BE2C (cell line): ENCODE data around the gene ADISSP.

ENCODE experiments used
- DNase-seq: peaks from one replicate; pipeline ENCODE4 v3.0.0-alpha.2; 2020
- H3K27me3 ChIP-seq: fragments of 250-450 bp; sonication (Bioruptor Pico); 2 replicates; pipeline ENCODE4 v1.5.1; 2020; ENCODE audit warnings: mild to moderate bottlenecking
- H3K36me3 ChIP-seq: fragments of 250-450 bp; sonication (Bioruptor Pico); 2 replicates; pipeline ENCODE4 v1.5.1; 2020; ENCODE audit warnings: mild to moderate bottlenecking
- H3K4me1 ChIP-seq: fragments of 250-450 bp; sonication (Bioruptor Pico); 2 replicates; pipeline ENCODE4 v1.5.1; 2020
- H3K4me3 ChIP-seq: 2 replicates; pipeline ENCODE4 v1.5.1; 2011; ENCODE audit warnings: low read depth, low read length
- H3K9me3 ChIP-seq: fragments of 250-450 bp; sonication (Bioruptor Pico); 2 replicates; pipeline ENCODE4 v1.5.1; 2020
- CTCF ChIP-seq: IDR thresholded peaks from 2 replicates; pipeline ENCODE4 v1.5.1; 2012; ENCODE audit warnings: mild to moderate bottlenecking, low read depth, low read length

ADISSP gene

GRCh38 chr20:3760655-3761348 is 6.8 kb downstream of the ADISSP start:
- Histone ChIP-seq H3K36me3 (peaks cover 26% of the 10 kb centered on the region), H3K4me3 (no peak overlapping the region), H3K9me3 (no peaks in the 10 kb centered on the region), H3K27me3 (no peaks in the 10 kb centered on the region), H3K4me1 (peaks cover under 1% of the 10 kb centered on the region; the same call in 1 of the 2 replicates)
- DNase-seq: no peak
- TF ChIP-seq CTCF: no peak

GRCh38 chr20:3759884-3760283 is 7.7 kb downstream of the ADISSP start:
- Histone ChIP-seq H3K4me3 (no peak overlapping the region), H3K36me3 (peaks cover 30% of the 10 kb centered on the region)
- no peak for DNase-seq

GRCh38 chr20:3759316-3759823 is 8.2 kb downstream of the ADISSP start:
- Histone ChIP-seq H3K4me3 (no peak overlapping the region), H3K36me3 (peaks cover 30% of the 10 kb centered on the region), H3K4me1 (no peaks in the 10 kb centered on the region), H3K9me3 (no peaks in the 10 kb centered on the region), H3K27me3 (no peaks in the 10 kb centered on the region)
- DNase-seq: no peak
- no peak for TF ChIP-seq CTCF

More at GRCh38 chr20:3759884-3760283, 7.7 kb downstream of the ADISSP start:
- no peaks in the 10 kb centered on the region for H3K4me1 ChIP-seq
- TF ChIP-seq CTCF: no peak
- H3K27me3 ChIP-seq: no peaks in the 10 kb centered on the region
- no peaks in the 10 kb centered on the region for H3K9me3 ChIP-seq

- Histone ChIP-seq H3K4me1 (no peaks in the 10 kb centered on the region), H3K36me3 (peaks cover 30% of the 10 kb centered on the region), H3K27me3 (no peaks in the 10 kb centered on the region), H3K4me3 (no peak overlapping the region), H3K9me3 (no peaks in the 10 kb centered on the region)
- no peak for DNase-seq
- TF ChIP-seq CTCF: no peak
Observed at GRCh38 chr20:3758566-3758965, 9.0 kb downstream of the ADISSP start.

- H3K4me1 ChIP-seq: peaks cover 6% of the 10 kb centered on the region; the same call in 1 of the 2 replicates
- DNase-seq: no peak
- no peak overlapping the region for H3K4me3 ChIP-seq
- peaks cover 30% of the 10 kb centered on the region for H3K36me3 ChIP-seq
- no peaks in the 10 kb centered on the region for H3K9me3 ChIP-seq
- TF ChIP-seq CTCF: no peak
- no peaks in the 10 kb centered on the region for H3K27me3 ChIP-seq
Observed at GRCh38 chr20:3757268-3757667, 10.3 kb downstream of the ADISSP start.

- no peaks in the 10 kb centered on the region for H3K27me3 ChIP-seq
- peaks cover 6% of the 10 kb centered on the region; the same call in 1 of the 2 replicates for H3K4me1 ChIP-seq
- no peak overlapping the region for H3K4me3 ChIP-seq
- peaks cover 26% of the 10 kb centered on the region for H3K36me3 ChIP-seq
- TF ChIP-seq CTCF: no peak
- no peak for DNase-seq
- no peaks in the 10 kb centered on the region for H3K9me3 ChIP-seq
Observed at GRCh38 chr20:3755814-3756480, 11.6 kb downstream of the ADISSP start.
